Effector memory CD8-positive, alpha-beta T cell (primary cell): ENCODE results near the gene GPX7.

Source experiments
- ATAC-seq: fragments of 150-1000 bp; cut with Tn5 transposase; replicated peaks from 2 replicates; pipeline ENCODE4 v1.10.0; 2021; ENCODE audit warnings: mild to moderate bottlenecking, moderate library complexity
- DNase-seq, 3 experiments: peaks; one replicate each; pipeline ENCODE4 v3.0.0; 2021
- H3K27ac Mint-ChIP-seq, 2 donors: one replicate each; pipeline ENCODE4 v1.8.0; 2022; ENCODE audit warnings: mild to moderate bottlenecking in 2 of 2, mixed read lengths in 2 of 2, moderate library complexity in 2 of 2
- H3K27me3 Mint-ChIP-seq, 2 donors: one replicate each; pipeline ENCODE4 v1.8.0; 2022; ENCODE audit warnings: mixed read lengths in 2 of 2
- H3K36me3 Mint-ChIP-seq: one replicate; pipeline ENCODE4 v1.8.0; 2022; ENCODE audit warnings: mild to moderate bottlenecking, moderate library complexity, mixed read lengths; ENCODE audit not compliant: insufficient read depth
- H3K4me1 Mint-ChIP-seq, 2 donors: one replicate each; pipeline ENCODE4 v1.8.0; 2022; ENCODE audit warnings: low read depth in 2 of 2, mixed read lengths in 2 of 2
- H3K4me3 Mint-ChIP-seq, 2 donors: one replicate each; pipeline ENCODE4 v1.8.0; 2022; ENCODE audit warnings: mild to moderate bottlenecking in 2 of 2, mixed read lengths in 2 of 2, moderate library complexity in 2 of 2
- H3K9me3 Mint-ChIP-seq, 2 donors: one replicate each; pipeline ENCODE4 v1.8.0; 2022; ENCODE audit warnings: mixed read lengths in 2 of 2

GPX7 gene

GRCh38 chr1:52627028-52627427 is 24.9 kb downstream of the GPX7 start:
- H3K27ac Mint-ChIP-seq = peak overlapping the region in 1 of 2 donors; percentile 69
- peak overlapping the region in 1 of 2 donors; percentile 53 for H3K4me3 Mint-ChIP-seq

GRCh38 chr1:52628614-52629324 is 26.6 kb downstream of the GPX7 start:
- Mint-ChIP-seq H3K4me3 (no peak overlapping the region), H3K27me3 (no peaks in the 10 kb centered on the region), H3K36me3 (peaks cover 23% of the 10 kb centered on the region), H3K4me1 (peaks cover 35 to 45% of the 10 kb centered on the region in 2 donors), H3K9me3 (no peaks in the 10 kb centered on the region), H3K27ac (peak overlapping the region in 1 of 2 donors; percentile 35)
- DNase-seq (no peak), ATAC-seq (no peak)

More at GRCh38 chr1:52627028-52627427, 24.9 kb downstream of the GPX7 start:
- no peak for ATAC-seq
- no peak for DNase-seq
- Mint-ChIP-seq H3K4me1 (peaks cover 26 to 33% of the 10 kb centered on the region in 2 donors), H3K36me3 (peaks cover 15% of the 10 kb centered on the region), H3K27me3 (no peaks in the 10 kb centered on the region), H3K9me3 (no peaks in the 10 kb centered on the region)

GRCh38 chr1:52629325-52629643 is 27.1 kb downstream of the GPX7 start:
- Mint-ChIP-seq H3K27ac (peak overlapping the region; percentile 35 to 52), H3K4me3 (no peak overlapping the region), H3K27me3 (no peaks in the 10 kb centered on the region), H3K9me3 (no peaks in the 10 kb centered on the region), H3K36me3 (peaks cover 25% of the 10 kb centered on the region), H3K4me1 (peaks cover 41 to 50% of the 10 kb centered on the region in 2 donors)
- ATAC-seq (no peak), DNase-seq (no peak)

GRCh38 chr1:52629667-52630066 is 27.5 kb downstream of the GPX7 start:
- Mint-ChIP-seq H3K27ac (peak overlapping the region; percentile 35 to 52), H3K4me1 (peaks cover 44 to 54% of the 10 kb centered on the region in 2 donors), H3K9me3 (no peaks in the 10 kb centered on the region), H3K4me3 (no peak overlapping the region), H3K27me3 (no peaks in the 10 kb centered on the region), H3K36me3 (peaks cover 26% of the 10 kb centered on the region)
- ATAC-seq (no peak), DNase-seq (no peak)

GRCh38 chr1:52631759-52632331 is 29.7 kb downstream of the GPX7 start:
- ATAC-seq = no peak
- no peaks in the 10 kb centered on the region for H3K27me3 Mint-ChIP-seq
- H3K4me3 Mint-ChIP-seq = peak overlapping the region; percentile 84 to 85
- no peaks in the 10 kb centered on the region for H3K9me3 Mint-ChIP-seq
- peak overlapping the region; percentile 98 to 100 for H3K27ac Mint-ChIP-seq
- peaks cover 32% of the 10 kb centered on the region for H3K36me3 Mint-ChIP-seq
- H3K4me1 Mint-ChIP-seq = peaks cover 55 to 65% of the 10 kb centered on the region in 2 donors
- DNase-seq = no peak

GRCh38 chr1:52632732-52633290 is 30.6 kb downstream of the GPX7 start, which contains the start of gene SHISAL2A:
SHISAL2A (plus strand) TSS chr1:52633168; CDS start chr1:52633494, 326 bp downstream.
- Mint-ChIP-seq H3K9me3 (no peaks in the 10 kb centered on the region), H3K4me1 (peaks cover 60 to 65% of the 10 kb centered on the region in 2 donors), H3K27ac (peak within 1 kb of the TSS; percentile 98 to 100), H3K27me3 (no peaks in the 10 kb centered on the region), H3K36me3 (peaks cover 40% of the 10 kb centered on the region), H3K4me3 (peak within 1 kb of the TSS; percentile 84 to 85)
- DNase-seq (peak; percentile 54 to 58 (median 56)), ATAC-seq (peak; percentile 40)

- H3K4me1 Mint-ChIP-seq = peaks cover 65 to 68% of the 10 kb centered on the region in 2 donors
- no peaks in the 10 kb centered on the region for H3K9me3 Mint-ChIP-seq
- DNase-seq = peak; percentile 38 to 43 (median 41)
- no peaks in the 10 kb centered on the region for H3K27me3 Mint-ChIP-seq
- H3K27ac Mint-ChIP-seq = peak overlapping the region; percentile 98 to 100
- peak; percentile 23 for ATAC-seq
- H3K36me3 Mint-ChIP-seq = peaks cover 45% of the 10 kb centered on the region
- H3K4me3 Mint-ChIP-seq = peak overlapping the region; percentile 84 to 85
These were observed 31.2 kb downstream of the GPX7 start for GRCh38 chr1:52633291-52633754.

- no peaks in the 10 kb centered on the region for H3K27me3 Mint-ChIP-seq
- ATAC-seq (no peak), DNase-seq (no peak)
- H3K27ac Mint-ChIP-seq = peak overlapping the region; percentile 98 to 100
- no peaks in the 10 kb centered on the region for H3K9me3 Mint-ChIP-seq
- H3K36me3 Mint-ChIP-seq = peaks cover 41% of the 10 kb centered on the region
- H3K4me1 Mint-ChIP-seq = peaks cover 63 to 71% of the 10 kb centered on the region in 2 donors
- peak overlapping the region; percentile 84 to 85 for H3K4me3 Mint-ChIP-seq
These were observed 31.9 kb downstream of the GPX7 start for GRCh38 chr1:52634111-52634510.

- peaks cover 61 to 74% of the 10 kb centered on the region in 2 donors for H3K4me1 Mint-ChIP-seq
- H3K36me3 Mint-ChIP-seq = peaks cover 41% of the 10 kb centered on the region
- H3K27ac Mint-ChIP-seq = peak overlapping the region; percentile 98 to 100
- peak; percentile 11 for ATAC-seq
- no peaks in the 10 kb centered on the region for H3K27me3 Mint-ChIP-seq
- H3K4me3 Mint-ChIP-seq = peak overlapping the region; percentile 84 to 85
- no peaks in the 10 kb centered on the region for H3K9me3 Mint-ChIP-seq
- no peak for DNase-seq
These were observed 33.3 kb downstream of the GPX7 start for GRCh38 chr1:52635321-52636089.

- peak; percentile 66 to 71 (median 67) for DNase-seq
- Mint-ChIP-seq H3K4me3 (peak overlapping the region; percentile 73 to 80), H3K4me1 (peaks cover 63 to 75% of the 10 kb centered on the region in 2 donors), H3K27ac (peak overlapping the region; percentile 98 to 100), H3K9me3 (no peaks in the 10 kb centered on the region), H3K36me3 (peaks cover 36% of the 10 kb centered on the region), H3K27me3 (no peaks in the 10 kb centered on the region)
- peak; percentile 72 for ATAC-seq
These were observed 34.8 kb downstream of the GPX7 start for GRCh38 chr1:52636721-52637695.

- H3K27me3 Mint-ChIP-seq = no peaks in the 10 kb centered on the region
- no peak for ATAC-seq
- H3K27ac Mint-ChIP-seq = peak overlapping the region; percentile 98 to 100
These were observed 35.8 kb downstream of the GPX7 start for GRCh38 chr1:52637946-52638345.

GRCh38 chr1:52640697-52641096 is 38.5 kb downstream of the GPX7 start:
- DNase-seq = no peak
- Mint-ChIP-seq H3K27ac (peak overlapping the region; percentile 44 to 79), H3K9me3 (no peaks in the 10 kb centered on the region), H3K27me3 (no peaks in the 10 kb centered on the region), H3K4me1 (peaks cover 42 to 59% of the 10 kb centered on the region in 2 donors), H3K36me3 (peaks cover 31% of the 10 kb centered on the region), H3K4me3 (no peak overlapping the region)
- no peak for ATAC-seq

More at GRCh38 chr1:52637946-52638345, 35.8 kb downstream of the GPX7 start:
- Mint-ChIP-seq H3K4me3 (peak overlapping the region; percentile 73 to 80), H3K4me1 (peaks cover 61 to 75% of the 10 kb centered on the region in 2 donors), H3K36me3 (peaks cover 35% of the 10 kb centered on the region), H3K9me3 (no peaks in the 10 kb centered on the region)
- DNase-seq = no peak
